IMR-90 (cell line): ENCODE data around the gene RBM28. TPM values are rescaled to one million over a fixed set of nuclear protein-coding genes. Genes with fewer than 3 reads are reported as not detected.

ENCODE experiments used
- ATAC-seq: fragments of 200-7000 bp; cut with Tn5 transposase; 2 replicates; pipeline ENCODE4 v1.9.1; 2020; ENCODE audit warnings: low read depth, mild to moderate bottlenecking, moderate library complexity
- BruUV-seq: library from RNA; stranded (reverse); fragments of 400-500 nt; replicated peaks from 2 replicates; lab custom pipeline; 2021; lab: Mats Ljungman, UMichigan
- CTCF ChIA-PET: fragments of 300-600 bp; formaldehyde crosslinking; extraction: SDS; loops from one replicate; lab custom pipeline; 2021; ENCODE audit warnings: antibody characterized with exemption; lab: Yijun Ruan, JAX
- POLR2A ChIA-PET: fragments of 300-600 bp; sonication (Branson Sonifier 250); formaldehyde crosslinking; loops from one replicate; lab custom pipeline; 2022; ENCODE audit warnings: antibody characterized with exemption; ENCODE audit not compliant: unreplicated experiment; lab: Charles Lee
- DNase-seq: peaks from one replicate; pipeline ENCODE4 v3.0.0; 2013
- H2AFZ ChIP-seq: replicated peaks from 2 replicates; pipeline ENCODE3; 2013; ENCODE audit warnings: low read length, mild to moderate bottlenecking; ENCODE audit not compliant: poor library complexity
- H2AK5ac ChIP-seq: 2 replicates; pipeline ENCODE4 v1.6.1; 2013; ENCODE audit warnings: low read depth, low read length, inconsistent platforms
- H2AK9ac ChIP-seq: replicated peaks from 2 replicates; pipeline ENCODE3; 2013; ENCODE audit warnings: mild to moderate bottlenecking, low read depth, low read length, moderate library complexity; ENCODE audit not compliant: poor library complexity
- H2BK120ac ChIP-seq: 2 replicates; pipeline ENCODE4 v1.6.1; 2013; ENCODE audit warnings: low read depth, low read length, inconsistent platforms
- H2BK15ac ChIP-seq: 3 replicates; pipeline ENCODE4 v1.6.1; 2013; ENCODE audit warnings: low read depth, low read length, inconsistent platforms
- H2BK20ac ChIP-seq: 2 replicates; pipeline ENCODE4 v1.6.1; 2013; ENCODE audit warnings: low read depth, mild to moderate bottlenecking, inconsistent platforms, low read length, moderate library complexity
- H2BK5ac ChIP-seq: 2 replicates; pipeline ENCODE4 v1.6.1; 2013; ENCODE audit warnings: mild to moderate bottlenecking, low read depth, low read length, inconsistent platforms; ENCODE audit not compliant: poor library complexity, severe bottlenecking
- H3K14ac ChIP-seq: replicated peaks from 2 replicates; pipeline ENCODE4 v1.6.1; 2013; ENCODE audit warnings: low read depth, low read length, inconsistent platforms
- H3K18ac ChIP-seq: 2 replicates; pipeline ENCODE4 v1.6.1; 2013; ENCODE audit warnings: low read depth, low read length, control low read depth
- H3K23ac ChIP-seq: 2 replicates; pipeline ENCODE4 v1.6.1; 2013; ENCODE audit warnings: low read depth, low read length, inconsistent platforms
- H3K27ac ChIP-seq: 2 replicates; pipeline ENCODE4 v1.5.1; 2013; ENCODE audit warnings: mild to moderate bottlenecking, control low read depth, low read length; ENCODE audit not compliant: insufficient read depth
- H3K27me3 ChIP-seq: 2 replicates; pipeline ENCODE4 v1.6.1; 2013; ENCODE audit warnings: low read length; ENCODE audit not compliant: control insufficient read depth, insufficient read depth
- H3K36me3 ChIP-seq: 2 replicates; pipeline ENCODE4 v1.6.1; 2013; ENCODE audit warnings: low read length, mixed read lengths; ENCODE audit not compliant: control insufficient read depth, insufficient read depth
- H3K4ac ChIP-seq: 2 replicates; pipeline ENCODE4 v1.6.1; 2013; ENCODE audit warnings: low read depth, low read length, inconsistent platforms
- H3K4me1 ChIP-seq: 2 replicates; pipeline ENCODE4 v1.6.1; 2013; ENCODE audit warnings: low read length, mixed read lengths; ENCODE audit not compliant: control insufficient read depth, insufficient read depth
- H3K4me2 ChIP-seq: 2 replicates; pipeline ENCODE4 v1.6.1; 2013; ENCODE audit warnings: low read depth, mild to moderate bottlenecking, control low read depth, low read length, moderate library complexity
- H3K4me3 ChIP-seq: 2 replicates; pipeline ENCODE4 v1.5.1; 2013; ENCODE audit warnings: low read depth, mild to moderate bottlenecking, control low read depth, low read length, moderate library complexity; ENCODE audit not compliant: insufficient read depth
- H3K56ac ChIP-seq: 2 replicates; pipeline ENCODE4 v1.6.1; 2013; ENCODE audit warnings: low read length, inconsistent platforms; ENCODE audit not compliant: insufficient read depth; ENCODE audit errors: extremely low read depth
- H3K79me1 ChIP-seq, 2 experiments: 2 replicates each; pipeline ENCODE4 v1.6.1; 2013; ENCODE audit warnings: low read length in 2 of 2, inconsistent platforms in 1 of 2, low read depth in 1 of 2
- H3K9ac ChIP-seq: 2 replicates; pipeline ENCODE4 v1.6.1; 2013; ENCODE audit warnings: low read depth, low read length, control low read depth
- H3K9me1 ChIP-seq: 2 replicates; pipeline ENCODE4 v1.6.1; 2013; ENCODE audit warnings: low read length, inconsistent platforms; ENCODE audit not compliant: insufficient read depth
- H3K9me3 ChIP-seq: 2 replicates; pipeline ENCODE4 v1.6.1; 2013; ENCODE audit warnings: low read length; ENCODE audit not compliant: control insufficient read depth, insufficient read depth
- H4K20me1 ChIP-seq: 2 replicates; pipeline ENCODE4 v1.6.1; 2013; ENCODE audit warnings: low read length, inconsistent platforms; ENCODE audit not compliant: insufficient read depth
- H4K5ac ChIP-seq: 2 replicates; pipeline ENCODE4 v1.6.1; 2013; ENCODE audit warnings: mild to moderate bottlenecking, low read depth, low read length, control low read depth
- H4K8ac ChIP-seq, 2 experiments: 2 replicates each; pipeline ENCODE4 v1.6.1; 2013; ENCODE audit warnings: low read depth in 2 of 2, low read length in 2 of 2, control low read depth in 1 of 2, inconsistent platforms in 1 of 2
- H4K91ac ChIP-seq: 2 replicates; pipeline ENCODE4 v1.6.1; 2013; ENCODE audit warnings: low read depth, low read length, inconsistent platforms; ENCODE audit not compliant: insufficient read depth
- BHLHE40 ChIP-seq: fragments of 150-350 bp; IDR thresholded peaks from 2 replicates; pipeline ENCODE4 v1.6.1; 2016; ENCODE audit warnings: mild to moderate bottlenecking, low read depth, low read length
- CEBPB ChIP-seq: IDR thresholded peaks from 2 replicates; pipeline ENCODE4 v1.6.1; 2012; ENCODE audit warnings: low read depth, low read length, improper control_type of control experiment
- CHD1 ChIP-seq: IDR thresholded peaks from 2 replicates; pipeline ENCODE4 v1.6.1; 2012; ENCODE audit warnings: low read depth, low read length, improper control_type of control experiment
- FOS ChIP-seq: fragments of 150-350 bp; IDR thresholded peaks from 2 replicates; pipeline ENCODE4 v1.6.1; 2016; ENCODE audit warnings: low read depth, low read length
- MAFK ChIP-seq: IDR thresholded peaks from 2 replicates; pipeline ENCODE4 v1.6.1; 2012; ENCODE audit warnings: low read depth, low read length, improper control_type of control experiment
- MAZ ChIP-seq: IDR thresholded peaks from 2 replicates; pipeline ENCODE4 v1.6.1; 2012; ENCODE audit warnings: low read depth, mild to moderate bottlenecking, low read length, improper control_type of control experiment, moderate library complexity, borderline replicate concordance
- MXI1 ChIP-seq: IDR thresholded peaks from 2 replicates; pipeline ENCODE4 v1.6.1; 2012; ENCODE audit warnings: low read depth, mild to moderate bottlenecking, low read length, moderate library complexity, borderline replicate concordance
- NFE2L2 ChIP-seq: fragments of 150-350 bp; IDR thresholded peaks from 2 replicates; pipeline ENCODE4 v1.6.1; 2016; ENCODE audit warnings: low read depth, mild to moderate bottlenecking, low read length
- POLR2A ChIP-seq: IDR thresholded peaks from 2 replicates; pipeline ENCODE4 v1.6.1; 2012; ENCODE audit warnings: mild to moderate bottlenecking, low read depth, low read length
- RAD21 ChIP-seq: IDR thresholded peaks from 2 replicates; pipeline ENCODE4 v1.6.1; 2012; ENCODE audit warnings: low read length, improper control_type of control experiment
- RCOR1 ChIP-seq: IDR thresholded peaks from 2 replicates; pipeline ENCODE4 v1.6.1; 2012; ENCODE audit warnings: mild to moderate bottlenecking, low read length, improper control_type of control experiment; ENCODE audit not compliant: insufficient replicate concordance
- RFX5 ChIP-seq: IDR thresholded peaks from 2 replicates; pipeline ENCODE4 v1.8.0; 2012; ENCODE audit warnings: low read depth, mild to moderate bottlenecking, low read length, moderate library complexity
- SMC3 ChIP-seq: fragments of 150-350 bp; IDR thresholded peaks from 2 replicates; pipeline ENCODE4 v1.6.1; 2016; ENCODE audit warnings: low read depth, mild to moderate bottlenecking, antibody characterized with exemption, low read length, moderate library complexity
- WGBS, 2 experiments: methylation state at CpG; one replicate each; pipeline versions ENCODE4 v1.1.5 to v1.1.7; 2013; ENCODE audit warnings: missing lambda C conversion rate in 2 of 2; ENCODE audit not compliant: insufficient read length in 1 of 2; ENCODE audit errors: extremely low coverage in 2 of 2; 5-methylcytosine and 5-hydroxymethylcytosine counted together
- dilution Hi-C: fragments of 300-500 bp; cut with HindIII; formaldehyde crosslinking; loops from one replicate; pipeline ENCODE4 v1.14.3; 2018; ENCODE audit warnings: low sequenced_read_pairs; ENCODE audit not compliant: unreplicated experiment
- in situ Hi-C: fragments of 300-500 bp; cut with MboI; formaldehyde crosslinking; loops from 3 replicates; pipeline ENCODE4 v1.14.3; 2019; ENCODE audit warnings: low sequenced_read_pairs, inconsistent platforms, mixed read lengths
- intact Hi-C: fragments of 100-400 bp; cut with micrococcal nuclease; formaldehyde crosslinking; loops from 2 replicates; pipeline ENCODE4 v1.10.0; 2022
- polyA plus RNA-seq, 3 experiments: library from polyadenylated mRNA; depleted of rRNA; stranded (reverse); fragments of >200 nt; gene quantifications; 2 replicates each; pipeline ENCODE4 v1.2.3, GENCODE V29; 2012; ENCODE audit warnings: low replicate concordance in 1 of 3
- total RNA-seq: library from RNA; depleted of rRNA; stranded (reverse); fragments of >200 nt; gene quantifications from 2 replicates; pipeline ENCODE4 v1.2.3, GENCODE V29; 2012
- TF ChIP-seq, protein P1 (sequence below): conservative IDR thresholded peaks from 2 replicates; pipeline ENCODE4 v1.5.1; 2012; ENCODE audit warnings: mild to moderate bottlenecking, low read depth, low read length, improper control_type of control experiment
- TF ChIP-seq, protein P2 (sequence below): fragments of 150-350 bp; IDR thresholded peaks from 2 replicates; pipeline ENCODE4 v1.6.1; 2017; ENCODE audit warnings: mild to moderate bottlenecking, antibody characterized with exemption, low read length, low read depth
- TF ChIP-seq, protein P3 (sequence below): fragments of 150-350 bp; IDR thresholded peaks from 2 replicates; pipeline ENCODE4 v1.6.1; 2016; ENCODE audit warnings: low read depth, mild to moderate bottlenecking, low read length, moderate library complexity, borderline replicate concordance

RBM28 gene
- total and polyA plus RNA-seq, 2 of the 4 experiments (the other 2 are of a cell fraction) = 12.4 to 20.4 TPM

DNA sequence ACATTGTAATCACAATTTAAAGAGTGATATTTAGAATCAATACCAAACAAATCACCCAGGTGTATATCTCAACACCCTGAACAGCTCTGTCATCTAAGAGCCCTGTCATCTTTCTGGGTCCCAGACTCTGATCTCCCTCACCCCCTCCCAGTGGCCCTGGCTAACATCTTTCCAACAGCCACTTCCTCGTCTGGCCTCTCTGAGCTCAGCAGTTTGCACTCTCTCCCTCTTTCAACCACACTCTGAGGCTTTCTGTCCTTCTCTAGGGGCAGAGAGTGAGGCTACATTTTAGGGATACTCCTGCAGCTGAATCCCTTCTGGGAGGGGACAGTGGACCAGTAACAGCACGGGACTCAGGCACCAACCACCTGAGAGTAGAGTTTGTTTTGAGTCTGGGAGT lies 34.9 kb upstream of the RBM28 start:
- H3K23ac ChIP-seq = no peak overlapping the region
- no peak overlapping the region for H4K5ac ChIP-seq
- no peak overlapping the region for H2AK9ac ChIP-seq
- no TSS peak for BruUV-seq
- no peak overlapping the region for H3K4me2 ChIP-seq
- no peak overlapping the region for H2BK20ac ChIP-seq
- H3K9me1 ChIP-seq = no peaks in the 10 kb centered on the region
- WGBS, 2 experiments = no CpG with 5 or more reads among the region's 2 CpGs
- no peak overlapping the region for H3K56ac ChIP-seq
- H3K4ac ChIP-seq = no peak overlapping the region
- H2AK5ac ChIP-seq = no peak overlapping the region
- no peak overlapping the region for H2BK5ac ChIP-seq
- peaks cover 4% of the 10 kb centered on the region; the same call in 1 of the 2 replicates for H3K9me3 ChIP-seq
- dilution Hi-C loops = no loop called here
- no peak overlapping the region for H2BK15ac ChIP-seq
- H3K18ac ChIP-seq = no peak overlapping the region
- no peak overlapping the region for H3K27ac ChIP-seq
- in situ Hi-C loops = no loop called here
- ChIA-PET CTCF (interaction anchor here (0.6 kb wide), 1 partner anchor 34 kb away, joined by 8 read pairs; no protein-coding TSS in a partner anchor), POLR2A (no interaction called here)
- TF ChIP-seq, protein P1, sequence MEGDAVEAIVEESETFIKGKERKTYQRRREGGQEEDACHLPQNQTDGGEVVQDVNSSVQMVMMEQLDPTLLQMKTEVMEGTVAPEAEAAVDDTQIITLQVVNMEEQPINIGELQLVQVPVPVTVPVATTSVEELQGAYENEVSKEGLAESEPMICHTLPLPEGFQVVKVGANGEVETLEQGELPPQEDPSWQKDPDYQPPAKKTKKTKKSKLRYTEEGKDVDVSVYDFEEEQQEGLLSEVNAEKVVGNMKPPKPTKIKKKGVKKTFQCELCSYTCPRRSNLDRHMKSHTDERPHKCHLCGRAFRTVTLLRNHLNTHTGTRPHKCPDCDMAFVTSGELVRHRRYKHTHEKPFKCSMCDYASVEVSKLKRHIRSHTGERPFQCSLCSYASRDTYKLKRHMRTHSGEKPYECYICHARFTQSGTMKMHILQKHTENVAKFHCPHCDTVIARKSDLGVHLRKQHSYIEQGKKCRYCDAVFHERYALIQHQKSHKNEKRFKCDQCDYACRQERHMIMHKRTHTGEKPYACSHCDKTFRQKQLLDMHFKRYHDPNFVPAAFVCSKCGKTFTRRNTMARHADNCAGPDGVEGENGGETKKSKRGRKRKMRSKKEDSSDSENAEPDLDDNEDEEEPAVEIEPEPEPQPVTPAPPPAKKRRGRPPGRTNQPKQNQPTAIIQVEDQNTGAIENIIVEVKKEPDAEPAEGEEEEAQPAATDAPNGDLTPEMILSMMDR = no peak
- TF ChIP-seq MXI1 (no peak), CEBPB (no peak), CHD1 (no peak), RCOR1 (no peak), RFX5 (no peak), SMC3 (no peak), POLR2A (no peak), MAZ (no peak), NFE2L2 (no peak), RAD21 (no peak), FOS (no peak), BHLHE40 (no peak), MAFK (no peak)
- TF ChIP-seq, protein P2, sequence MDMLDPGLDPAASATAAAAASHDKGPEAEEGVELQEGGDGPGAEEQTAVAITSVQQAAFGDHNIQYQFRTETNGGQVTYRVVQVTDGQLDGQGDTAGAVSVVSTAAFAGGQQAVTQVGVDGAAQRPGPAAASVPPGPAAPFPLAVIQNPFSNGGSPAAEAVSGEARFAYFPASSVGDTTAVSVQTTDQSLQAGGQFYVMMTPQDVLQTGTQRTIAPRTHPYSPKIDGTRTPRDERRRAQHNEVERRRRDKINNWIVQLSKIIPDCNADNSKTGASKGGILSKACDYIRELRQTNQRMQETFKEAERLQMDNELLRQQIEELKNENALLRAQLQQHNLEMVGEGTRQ = no peak
- TF ChIP-seq, protein P3, sequence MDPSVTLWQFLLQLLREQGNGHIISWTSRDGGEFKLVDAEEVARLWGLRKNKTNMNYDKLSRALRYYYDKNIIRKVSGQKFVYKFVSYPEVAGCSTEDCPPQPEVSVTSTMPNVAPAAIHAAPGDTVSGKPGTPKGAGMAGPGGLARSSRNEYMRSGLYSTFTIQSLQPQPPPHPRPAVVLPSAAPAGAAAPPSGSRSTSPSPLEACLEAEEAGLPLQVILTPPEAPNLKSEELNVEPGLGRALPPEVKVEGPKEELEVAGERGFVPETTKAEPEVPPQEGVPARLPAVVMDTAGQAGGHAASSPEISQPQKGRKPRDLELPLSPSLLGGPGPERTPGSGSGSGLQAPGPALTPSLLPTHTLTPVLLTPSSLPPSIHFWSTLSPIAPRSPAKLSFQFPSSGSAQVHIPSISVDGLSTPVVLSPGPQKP = no peak
- H3K36me3 ChIP-seq = no peaks in the 10 kb centered on the region
- H3K4me3 ChIP-seq = no peak overlapping the region
- no peak overlapping the region for H2AFZ ChIP-seq
- no peak overlapping the region for H3K14ac ChIP-seq
- DNase-seq (no peak), ATAC-seq (no peak)
- no peaks in the 10 kb centered on the region for H3K79me1 ChIP-seq
- H3K27me3 ChIP-seq = peaks cover 40% of the 10 kb centered on the region
- H3K4me1 ChIP-seq = no peaks in the 10 kb centered on the region
- H4K91ac ChIP-seq = no peak overlapping the region
- H2BK120ac ChIP-seq = no peak overlapping the region
- intact Hi-C loops = no loop called here
- no peak overlapping the region for H4K8ac ChIP-seq
- H4K20me1 ChIP-seq = no peaks in the 10 kb centered on the region
- H3K9ac ChIP-seq = no peak overlapping the region
